ENCODE results near the gene CPB2.

- TF ChIP-seq EZH2 (IDR thresholded peaks at IDR 0.05; ENCODE audit: insufficient read depth, poor library complexity, severe bottlenecking) (no peak), EZH2phosphoT487 (IDR thresholded peaks at IDR 0.05; ENCODE audit: insufficient read depth, low read depth) (no peak)
Measured at GRCh38 chr13:46076827-46077226, 28.0 kb downstream of the CPB2 start.

All from GM23248 (cell line).